ENCODE measurements around the gene PPP4R2.
A peak's percentile ranks its signal among the peaks of the same experiment; 100 is the strongest.

The PPP4R2 gene, protein sequence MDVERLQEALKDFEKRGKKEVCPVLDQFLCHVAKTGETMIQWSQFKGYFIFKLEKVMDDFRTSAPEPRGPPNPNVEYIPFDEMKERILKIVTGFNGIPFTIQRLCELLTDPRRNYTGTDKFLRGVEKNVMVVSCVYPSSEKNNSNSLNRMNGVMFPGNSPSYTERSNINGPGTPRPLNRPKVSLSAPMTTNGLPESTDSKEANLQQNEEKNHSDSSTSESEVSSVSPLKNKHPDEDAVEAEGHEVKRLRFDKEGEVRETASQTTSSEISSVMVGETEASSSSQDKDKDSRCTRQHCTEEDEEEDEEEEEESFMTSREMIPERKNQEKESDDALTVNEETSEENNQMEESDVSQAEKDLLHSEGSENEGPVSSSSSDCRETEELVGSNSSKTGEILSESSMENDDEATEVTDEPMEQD

DNA sequence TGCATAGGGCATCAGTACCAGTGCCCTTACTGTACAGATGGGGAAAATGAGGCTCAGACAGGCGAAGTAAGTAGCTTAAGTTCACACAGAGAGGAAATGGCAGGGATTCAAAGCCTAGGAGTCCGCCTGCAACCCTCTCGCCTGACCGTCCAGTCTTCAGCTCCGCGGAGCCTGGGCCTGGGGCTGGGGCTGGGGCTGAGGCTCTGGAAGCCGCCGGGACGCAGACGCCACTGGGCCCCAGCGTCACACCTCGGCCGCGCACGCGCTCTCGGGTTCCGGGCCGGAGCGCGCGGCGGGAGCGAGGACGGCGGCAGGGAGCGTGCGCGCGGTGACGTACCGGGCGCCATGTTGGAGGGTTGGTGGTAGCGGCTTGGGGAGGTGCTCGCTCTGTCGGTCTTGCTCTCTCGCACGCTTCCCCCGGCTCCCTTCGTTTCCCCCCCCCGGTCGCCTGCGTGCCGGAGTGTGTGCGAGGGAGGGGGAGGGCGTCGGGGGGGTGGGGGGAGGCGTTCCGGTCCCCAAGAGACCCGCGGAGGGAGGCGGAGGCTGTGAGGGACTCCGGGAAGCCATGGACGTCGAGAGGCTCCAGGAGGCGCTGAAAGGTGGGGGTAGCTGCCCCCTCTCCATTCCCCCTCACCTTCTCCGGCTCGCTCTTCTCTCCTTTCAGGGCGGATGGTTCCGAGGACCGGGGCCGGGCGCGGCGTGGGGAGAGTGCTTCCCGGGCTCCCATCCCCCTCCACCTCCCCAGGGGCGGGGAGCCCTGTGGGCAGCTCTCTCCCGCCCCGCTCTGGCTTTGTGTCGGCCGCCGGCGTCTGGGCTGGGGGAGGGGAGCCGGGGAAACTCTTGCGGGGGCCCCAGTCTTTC, at the start of gene PPP4R2:
Gene PPP4R2 (plus strand): TSS at position 339 of the 861 bp plus-strand sequence. CDS start 227 bp downstream, at position 566.
- TF ChIP-seq, protein P1, sequence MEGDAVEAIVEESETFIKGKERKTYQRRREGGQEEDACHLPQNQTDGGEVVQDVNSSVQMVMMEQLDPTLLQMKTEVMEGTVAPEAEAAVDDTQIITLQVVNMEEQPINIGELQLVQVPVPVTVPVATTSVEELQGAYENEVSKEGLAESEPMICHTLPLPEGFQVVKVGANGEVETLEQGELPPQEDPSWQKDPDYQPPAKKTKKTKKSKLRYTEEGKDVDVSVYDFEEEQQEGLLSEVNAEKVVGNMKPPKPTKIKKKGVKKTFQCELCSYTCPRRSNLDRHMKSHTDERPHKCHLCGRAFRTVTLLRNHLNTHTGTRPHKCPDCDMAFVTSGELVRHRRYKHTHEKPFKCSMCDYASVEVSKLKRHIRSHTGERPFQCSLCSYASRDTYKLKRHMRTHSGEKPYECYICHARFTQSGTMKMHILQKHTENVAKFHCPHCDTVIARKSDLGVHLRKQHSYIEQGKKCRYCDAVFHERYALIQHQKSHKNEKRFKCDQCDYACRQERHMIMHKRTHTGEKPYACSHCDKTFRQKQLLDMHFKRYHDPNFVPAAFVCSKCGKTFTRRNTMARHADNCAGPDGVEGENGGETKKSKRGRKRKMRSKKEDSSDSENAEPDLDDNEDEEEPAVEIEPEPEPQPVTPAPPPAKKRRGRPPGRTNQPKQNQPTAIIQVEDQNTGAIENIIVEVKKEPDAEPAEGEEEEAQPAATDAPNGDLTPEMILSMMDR (IDR thresholded peaks at IDR 0.05; ENCODE audit: low read depth, low read length): no peak
- DNase-seq (ENCODE audit: low read depth in 2 of 2): peak; percentile 90 to 93
- H3K4me3 ChIP-seq (replicated peaks in 1 of 2; ENCODE audit: low read depth in 2 of 2, low read length in 2 of 2): peak within 1 kb of the TSS; percentile 83 to 85

DNA sequence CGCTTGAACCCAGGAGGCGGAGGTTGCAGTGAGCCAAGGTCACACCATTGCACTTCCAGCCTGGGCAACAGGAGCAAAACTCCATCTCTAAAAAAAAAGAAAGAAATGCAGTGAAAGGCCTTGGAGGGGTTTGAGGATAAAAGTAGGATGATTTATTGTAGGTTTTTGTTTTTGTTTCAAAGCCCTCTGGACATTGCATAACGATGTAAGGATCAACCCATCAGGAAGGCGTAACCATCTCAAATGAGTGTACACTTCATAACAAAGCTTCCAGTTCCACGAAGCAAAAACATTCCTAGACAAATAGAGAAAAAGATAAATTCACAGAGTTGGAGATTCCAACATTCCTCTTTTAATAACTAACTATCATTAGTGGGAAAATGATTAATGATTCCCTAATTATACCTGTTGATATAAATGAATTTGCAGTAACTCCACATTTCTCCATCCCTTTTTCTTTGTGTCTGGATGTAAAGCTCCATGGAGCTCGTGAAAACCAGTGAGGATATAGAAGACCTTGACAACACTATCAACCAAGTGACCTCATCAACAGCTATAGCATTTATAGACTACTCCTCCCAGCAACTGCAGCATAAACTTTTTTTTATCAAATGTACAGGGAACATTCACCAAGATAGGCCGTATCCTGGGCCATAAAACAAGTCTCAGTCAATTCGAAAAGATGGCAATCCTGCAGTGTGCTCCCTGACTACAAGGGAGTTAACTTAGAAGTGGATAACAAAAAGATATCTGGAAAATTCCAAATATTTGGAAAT, 48.7 kb upstream of the PPP4R2 start:
- DNase-seq (ENCODE audit: low read depth in 2 of 2): no peak
- TF ChIP-seq, protein P1 (IDR thresholded peaks at IDR 0.05; ENCODE audit: low read depth, low read length): no peak
- no peak overlapping the region for H3K4me3 ChIP-seq (replicated peaks in 1 of 2; ENCODE audit: low read depth in 2 of 2, low read length in 2 of 2)

DNA sequence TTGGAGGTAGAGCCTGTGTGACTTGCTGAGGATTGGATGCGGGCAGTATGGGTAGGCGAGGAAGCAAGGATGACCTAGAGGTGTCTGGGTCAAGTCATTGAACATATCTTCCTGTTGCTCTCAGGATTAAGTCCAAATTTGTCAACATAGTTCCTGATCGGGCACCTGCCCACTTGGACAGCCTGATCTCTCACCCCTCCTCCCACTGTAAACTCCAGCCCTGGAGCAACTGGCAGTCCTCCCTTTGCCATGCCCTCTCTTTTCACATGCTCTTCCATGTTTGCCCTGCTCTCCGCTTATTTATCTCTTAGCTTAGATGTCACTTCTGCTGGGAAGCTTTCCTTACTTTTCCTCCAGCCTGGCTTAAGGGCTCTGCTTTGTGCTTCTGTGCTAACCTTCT, 47.6 kb upstream of the PPP4R2 start:
- TF ChIP-seq, protein P1 (IDR thresholded peaks at IDR 0.05; ENCODE audit: low read depth, low read length): no peak

DNA sequence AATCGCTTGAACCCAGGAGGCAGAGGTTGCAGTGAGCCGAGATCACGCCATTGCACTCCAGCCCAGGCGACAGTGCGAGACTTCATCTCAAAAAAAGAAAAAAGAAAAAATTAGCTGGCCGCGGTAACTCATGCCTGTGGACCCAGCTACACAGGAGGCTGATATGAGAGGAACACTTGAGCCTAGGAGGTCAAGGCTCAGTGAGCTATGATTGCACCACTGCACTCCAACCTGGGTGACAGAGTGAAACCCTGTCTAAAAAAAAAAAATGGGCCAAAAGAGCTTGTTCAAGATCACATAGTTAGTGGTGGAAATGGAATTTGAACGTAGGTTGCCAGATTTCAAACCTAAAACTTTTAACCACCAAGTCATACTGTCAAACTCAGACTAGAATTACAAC, 46.2 kb upstream of the PPP4R2 start:
- no peak overlapping the region for H3K4me3 ChIP-seq (replicated peaks in 1 of 2; ENCODE audit: low read depth in 2 of 2, low read length in 2 of 2)
- no peak for DNase-seq (ENCODE audit: low read depth in 2 of 2)
- TF ChIP-seq, protein P1 (IDR thresholded peaks at IDR 0.05; ENCODE audit: low read depth, low read length): no peak

More for the DNA sequence above, 47.6 kb upstream of the PPP4R2 start:
- DNase-seq (ENCODE audit: low read depth in 2 of 2): no peak
- no peak overlapping the region for H3K4me3 ChIP-seq (replicated peaks in 1 of 2; ENCODE audit: low read depth in 2 of 2, low read length in 2 of 2)

DNA sequence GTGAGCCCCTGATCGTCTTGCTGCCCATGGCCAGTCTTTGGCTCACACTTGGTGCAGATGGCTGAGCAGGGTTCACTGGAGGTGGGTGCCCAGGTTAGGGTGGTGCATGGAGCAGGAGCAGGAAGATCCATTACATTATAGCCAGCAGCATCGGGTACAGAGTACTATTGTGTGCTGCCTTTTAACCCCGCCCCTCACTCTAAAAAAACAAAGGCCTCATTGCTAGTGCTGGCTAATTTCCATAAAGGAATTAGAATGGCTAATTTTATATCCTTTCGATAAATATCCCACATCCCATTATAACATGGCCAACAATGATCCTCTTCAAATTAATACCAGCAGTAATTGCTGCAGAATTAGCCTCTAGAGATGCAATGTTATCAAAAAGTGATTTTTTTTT, 45.8 kb upstream of the PPP4R2 start:
- TF ChIP-seq, protein P1 (IDR thresholded peaks at IDR 0.05; ENCODE audit: low read depth, low read length): no peak
- no peak for DNase-seq (ENCODE audit: low read depth in 2 of 2)
- no peak overlapping the region for H3K4me3 ChIP-seq (replicated peaks in 1 of 2; ENCODE audit: low read depth in 2 of 2, low read length in 2 of 2)

DNA sequence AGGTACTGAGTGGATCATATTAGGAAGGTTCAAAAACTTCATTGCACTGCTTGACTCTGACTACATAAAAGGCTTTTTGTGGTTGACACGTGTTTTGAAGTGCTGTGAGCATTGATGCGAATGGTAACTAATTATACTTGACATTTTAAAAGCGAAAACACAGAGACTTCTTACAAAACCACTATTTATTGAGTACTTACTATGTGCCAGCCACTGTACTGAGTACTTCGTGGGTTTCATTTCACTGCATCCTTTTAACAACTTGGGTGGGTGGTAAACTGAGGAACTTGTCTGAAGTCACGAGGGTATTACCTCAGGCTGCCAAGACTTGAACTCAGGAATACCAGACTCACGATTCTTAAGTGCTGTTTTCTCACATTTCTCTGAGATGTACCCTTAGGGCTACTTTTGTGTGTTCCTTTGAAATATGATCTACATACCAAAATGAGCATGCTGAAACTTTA, 45.3 kb upstream of the PPP4R2 start:
- TF ChIP-seq, protein P1 (IDR thresholded peaks at IDR 0.05; ENCODE audit: low read depth, low read length): no peak
- DNase-seq (ENCODE audit: low read depth in 2 of 2): no peak

More for the DNA sequence above, 45.3 kb upstream of the PPP4R2 start:
- no peak overlapping the region for H3K4me3 ChIP-seq (replicated peaks in 1 of 2; ENCODE audit: low read depth in 2 of 2, low read length in 2 of 2)
